Activated naive CD8-positive, alpha-beta T cell treated with anti-CD3 and anti-CD28 coated beads, Interleukin-2, amount 50 U/mL, for 24 hours (primary cell): Measurements from ENCODE around the gene ASCL1.

Experiments used
- ATAC-seq: fragments of 150-1000 bp; cut with Tn5 transposase; one replicate; pipeline ENCODE4 v1.10.0; 2021
- DNase-seq: peaks from one replicate; pipeline ENCODE4 v3.0.0; 2021
- H3K27ac Mint-ChIP-seq: one replicate; pipeline ENCODE4 v1.8.0; 2021; ENCODE audit warnings: mild to moderate bottlenecking, mixed read lengths
- H3K27me3 Mint-ChIP-seq: one replicate; pipeline ENCODE4 v1.8.0; 2021; ENCODE audit warnings: mixed read lengths
- H3K36me3 Mint-ChIP-seq: one replicate; pipeline ENCODE4 v1.8.0; 2021; ENCODE audit warnings: low read depth, mixed read lengths
- H3K4me1 Mint-ChIP-seq: one replicate; pipeline ENCODE4 v1.8.0; 2021; ENCODE audit warnings: mixed read lengths
- H3K4me3 Mint-ChIP-seq: one replicate; pipeline ENCODE4 v1.8.0; 2021; ENCODE audit warnings: mild to moderate bottlenecking, moderate library complexity, mixed read lengths
- H3K9me3 Mint-ChIP-seq: one replicate; pipeline ENCODE4 v1.8.0; 2021; ENCODE audit warnings: mixed read lengths

The ASCL1 gene

DNA sequence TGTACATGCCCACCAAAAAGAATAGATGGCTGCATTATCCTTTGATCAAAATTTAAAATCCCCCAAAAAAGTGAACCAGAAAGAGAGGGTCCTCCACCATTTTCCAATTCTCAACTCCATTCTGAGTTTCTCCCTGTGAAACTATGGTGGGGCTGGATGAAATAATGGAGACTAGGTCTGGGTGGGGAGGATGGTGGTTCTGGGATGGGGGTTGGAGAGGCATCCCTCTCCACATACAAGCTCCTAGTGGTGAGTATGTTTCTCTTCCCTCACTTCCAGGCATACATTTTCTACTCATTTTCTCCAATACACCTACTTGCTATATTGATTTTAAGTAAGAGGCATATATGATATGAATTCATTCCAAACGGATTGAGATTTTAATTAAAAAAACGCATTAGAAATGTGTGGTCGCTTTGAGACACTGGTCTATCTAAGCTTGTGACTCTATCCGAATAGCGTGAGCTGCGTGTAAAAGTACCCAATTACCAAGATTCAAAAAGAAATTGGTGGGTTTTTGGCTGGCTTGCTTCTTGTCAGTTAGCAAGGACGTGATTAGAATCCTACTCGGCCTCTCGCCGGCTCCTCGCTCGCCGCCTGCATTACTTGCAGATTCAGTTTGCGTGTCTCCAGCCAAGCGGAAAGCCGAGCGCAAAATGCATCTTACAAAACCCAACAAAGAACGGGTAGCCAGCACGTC, 3.4 kb downstream of the ASCL1 start:
- H3K27ac Mint-ChIP-seq, result no peak overlapping the region
- peaks cover 87% of the 10 kb centered on the region for H3K27me3 Mint-ChIP-seq
- peaks cover 36% of the 10 kb centered on the region for H3K4me1 Mint-ChIP-seq
- DNase-seq, result no peak
- H3K9me3 Mint-ChIP-seq, result peaks cover 7% of the 10 kb centered on the region
- H3K36me3 Mint-ChIP-seq, result peaks cover 7% of the 10 kb centered on the region
- no peak overlapping the region for H3K4me3 Mint-ChIP-seq
- ATAC-seq, result no peak

DNA sequence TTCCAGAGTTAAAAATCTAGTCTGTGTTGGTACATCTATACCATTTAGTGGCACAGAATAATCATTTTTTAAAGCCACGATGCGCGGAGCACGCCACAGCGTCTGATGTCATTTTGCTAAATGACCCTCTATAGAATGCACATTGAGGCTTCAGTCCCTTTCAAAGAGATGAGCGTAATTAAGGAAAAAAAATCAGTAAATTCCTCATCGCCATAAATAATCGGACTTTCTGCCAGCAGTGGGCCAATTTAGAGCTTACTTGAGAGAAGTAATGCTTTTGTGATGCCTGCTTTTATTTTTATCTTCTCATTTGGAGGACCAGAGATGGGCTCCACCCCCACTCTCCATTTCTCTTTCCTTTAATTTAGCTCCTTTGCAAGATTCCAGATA, 4.0 kb downstream of the ASCL1 start:
- H3K27me3 Mint-ChIP-seq, result peaks cover 90% of the 10 kb centered on the region

DNA sequence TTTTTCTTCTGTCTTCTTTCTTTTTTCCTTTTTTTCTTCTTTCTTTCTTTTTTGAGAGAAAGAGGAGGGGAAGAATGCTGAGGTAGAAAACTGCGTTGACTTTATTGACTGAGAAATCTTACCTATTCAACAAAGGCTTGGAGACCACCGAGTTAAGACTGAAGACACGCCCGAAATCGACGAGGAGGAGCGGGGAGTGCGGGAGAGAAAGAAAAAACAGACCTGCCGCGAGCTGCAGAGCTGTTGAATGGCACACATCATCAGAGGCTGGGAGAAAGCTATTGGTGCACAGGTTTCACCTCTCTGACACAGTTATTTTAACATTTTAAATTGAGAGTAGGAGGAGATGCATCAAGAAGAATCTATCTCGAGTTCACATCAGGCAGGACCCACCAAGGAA, 5.1 kb downstream of the ASCL1 start:
- peak overlapping the region; percentile 35 for H3K4me3 Mint-ChIP-seq
- no peak overlapping the region for H3K27ac Mint-ChIP-seq
- DNase-seq (no peak), ATAC-seq (peak; percentile 18)
- peaks cover 7% of the 10 kb centered on the region for H3K9me3 Mint-ChIP-seq
- peaks cover 91% of the 10 kb centered on the region for H3K27me3 Mint-ChIP-seq
- peaks cover 7% of the 10 kb centered on the region for H3K36me3 Mint-ChIP-seq
- peaks cover 30% of the 10 kb centered on the region for H3K4me1 Mint-ChIP-seq

More for the DNA sequence above, 4.0 kb downstream of the ASCL1 start:
- ATAC-seq, result no peak
- Mint-ChIP-seq H3K9me3 (peaks cover 7% of the 10 kb centered on the region), H3K36me3 (peaks cover 7% of the 10 kb centered on the region), H3K4me3 (peak overlapping the region; percentile 12), H3K4me1 (peaks cover 35% of the 10 kb centered on the region), H3K27ac (no peak overlapping the region)
- no peak for DNase-seq

DNA sequence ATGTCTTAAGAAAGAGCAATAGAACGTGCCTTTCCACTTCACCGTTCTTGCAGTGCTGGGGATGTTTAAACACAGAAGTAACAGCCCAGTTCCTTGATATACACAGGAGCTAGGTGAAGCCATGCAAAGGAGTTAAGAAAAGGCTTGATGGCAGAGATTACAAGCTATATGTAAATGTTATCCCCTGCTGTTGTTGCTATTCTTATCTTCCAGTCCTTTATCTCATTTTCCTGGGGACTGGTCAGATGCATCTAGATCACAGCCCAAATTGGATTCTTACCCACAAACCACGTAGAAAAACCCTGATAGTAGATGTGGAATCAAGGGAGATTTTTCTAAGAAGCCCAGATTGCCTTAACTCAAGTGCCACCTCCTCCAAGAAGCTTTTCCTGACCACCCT, 5.5 kb downstream of the ASCL1 start:
- Mint-ChIP-seq H3K4me3 (peak overlapping the region; percentile 35), H3K27me3 (peaks cover 91% of the 10 kb centered on the region), H3K27ac (no peak overlapping the region), H3K36me3 (peaks cover 7% of the 10 kb centered on the region), H3K9me3 (peaks cover 7% of the 10 kb centered on the region), H3K4me1 (peaks cover 26% of the 10 kb centered on the region)
- DNase-seq, result no peak
- ATAC-seq, result no peak

DNA sequence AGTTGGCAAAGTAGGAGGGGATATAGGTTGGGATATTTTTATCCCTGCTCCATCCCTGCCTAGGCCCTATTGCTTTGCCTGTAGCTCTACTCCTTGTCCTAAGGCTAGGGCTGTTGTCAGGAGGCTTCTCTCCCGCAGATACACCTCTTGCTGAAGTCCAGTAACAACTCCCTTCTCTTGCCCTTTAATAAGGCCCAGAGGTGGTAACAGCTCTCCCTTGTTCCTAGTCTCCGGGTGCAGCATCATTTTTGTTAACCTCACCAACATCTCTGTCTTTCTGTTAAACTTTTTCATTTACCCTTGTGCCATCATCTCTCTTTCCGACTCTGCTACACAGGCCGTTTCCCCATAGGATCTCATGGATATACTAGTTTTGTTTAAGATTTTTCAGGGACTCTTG, 6.3 kb downstream of the ASCL1 start:
- no peak overlapping the region for H3K27ac Mint-ChIP-seq
- peaks cover 25% of the 10 kb centered on the region for H3K4me1 Mint-ChIP-seq
- H3K36me3 Mint-ChIP-seq, result peaks cover 7% of the 10 kb centered on the region
- H3K4me3 Mint-ChIP-seq, result no peak overlapping the region
- ATAC-seq, result no peak
- DNase-seq, result no peak
- peaks cover 7% of the 10 kb centered on the region for H3K9me3 Mint-ChIP-seq
- peaks cover 93% of the 10 kb centered on the region for H3K27me3 Mint-ChIP-seq

DNA sequence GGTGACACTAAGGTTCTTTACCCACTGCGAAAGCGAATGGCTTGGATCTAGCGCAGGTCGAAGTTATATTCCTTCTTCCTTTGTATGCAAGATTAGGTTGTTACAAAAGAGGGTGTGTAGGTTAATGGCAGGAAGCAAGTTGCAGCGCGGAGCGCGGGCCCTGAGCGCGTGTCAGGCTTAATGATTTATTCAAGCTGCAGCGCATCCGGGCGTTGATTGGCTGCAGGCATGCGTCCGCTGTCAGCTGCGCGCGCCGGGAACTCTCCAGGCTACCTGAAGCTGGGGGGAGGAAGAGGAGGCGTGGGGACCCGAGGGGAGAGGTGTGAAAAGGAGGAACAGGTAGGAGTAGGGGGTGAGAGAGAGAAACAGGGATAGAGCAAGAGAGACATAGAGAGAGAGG, 7.4 kb downstream of the ASCL1 start:
- Mint-ChIP-seq H3K27me3 (peaks cover 88% of the 10 kb centered on the region), H3K36me3 (peaks cover 7% of the 10 kb centered on the region), H3K27ac (no peak overlapping the region), H3K9me3 (peaks cover 7% of the 10 kb centered on the region), H3K4me3 (peak overlapping the region; percentile 68), H3K4me1 (peaks cover 23% of the 10 kb centered on the region)
- DNase-seq, result no peak
- ATAC-seq, result no peak

DNA sequence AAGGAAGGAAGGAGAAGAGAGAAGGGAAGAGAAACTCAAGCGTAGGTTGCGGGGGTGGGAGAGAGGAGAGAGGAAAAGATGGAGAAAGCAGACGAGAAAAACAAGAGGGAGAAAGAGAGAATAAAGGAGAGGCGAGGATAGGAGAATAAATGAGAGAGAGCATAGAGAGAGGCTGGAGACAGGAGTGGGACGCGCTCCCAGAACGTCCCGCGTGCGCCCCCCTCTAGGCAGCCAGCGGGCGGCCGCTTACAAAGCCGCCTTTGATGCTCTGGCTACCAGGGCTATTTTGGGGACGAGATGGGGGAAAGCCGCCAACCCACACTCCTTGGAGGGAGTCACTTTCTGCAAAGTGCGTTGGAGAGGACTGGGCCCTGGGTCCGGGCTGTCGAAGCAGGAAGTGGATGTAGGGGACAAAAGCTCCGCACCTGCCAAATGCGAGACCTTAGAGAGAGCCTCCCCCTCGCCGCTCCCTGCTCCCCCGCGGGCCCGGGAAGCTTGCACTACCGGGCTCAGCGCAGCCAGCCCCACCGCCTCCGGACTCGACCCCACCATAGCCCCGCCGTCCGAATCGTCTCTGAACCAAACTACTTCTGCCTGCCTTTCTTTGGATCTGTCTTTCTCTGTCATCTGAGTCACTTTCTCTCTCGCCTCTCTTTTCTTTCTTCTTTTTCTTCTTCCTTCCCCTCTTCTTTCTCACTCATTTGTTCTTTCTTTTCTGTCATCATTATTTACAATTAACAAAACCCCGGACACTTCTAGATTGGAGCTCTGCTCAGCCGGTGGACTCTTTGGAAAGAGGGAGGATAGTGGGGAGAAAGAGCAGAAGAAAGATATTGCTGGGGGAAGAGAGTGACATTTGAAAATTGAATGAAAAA, 8.0 kb downstream of the ASCL1 start:
- Mint-ChIP-seq H3K4me1 (peaks cover 23% of the 10 kb centered on the region), H3K27me3 (peaks cover 88% of the 10 kb centered on the region), H3K4me3 (peak overlapping the region; percentile 68), H3K27ac (no peak overlapping the region), H3K36me3 (peaks cover 7% of the 10 kb centered on the region), H3K9me3 (peaks cover 7% of the 10 kb centered on the region)
- no peak for DNase-seq
- ATAC-seq, result no peak

DNA sequence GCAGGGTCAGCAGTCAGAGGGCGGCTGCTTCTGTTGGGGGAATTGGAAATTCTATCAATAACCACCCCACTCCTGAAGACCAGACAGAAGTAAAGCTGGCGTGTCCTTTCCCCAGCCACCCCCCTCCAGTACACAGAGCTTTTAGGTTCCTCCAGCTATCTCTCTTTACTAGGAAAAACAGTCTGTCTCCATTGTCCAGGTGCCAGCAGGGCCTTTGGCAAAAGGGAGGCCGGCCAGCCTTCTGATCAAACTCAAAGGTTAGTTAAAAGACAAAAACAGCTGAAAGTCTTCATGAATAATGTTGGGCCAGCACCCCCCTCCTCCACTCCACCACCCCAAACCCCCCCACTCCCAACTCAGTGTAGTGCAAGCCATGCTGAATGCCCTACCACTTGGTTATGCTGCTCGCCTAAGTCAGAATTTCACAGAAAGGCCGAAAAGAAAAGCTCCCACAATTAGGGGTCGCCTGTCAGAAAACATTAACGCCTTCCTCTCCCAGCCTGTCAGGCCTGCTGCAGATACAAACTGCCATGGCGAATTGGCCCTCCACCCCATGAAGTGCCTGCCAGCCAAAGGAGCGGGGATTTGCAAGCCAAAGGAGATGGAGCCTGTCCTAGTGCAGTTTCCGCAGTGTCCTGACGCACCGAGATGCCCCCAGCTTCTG, 8.9 kb downstream of the ASCL1 start:
- DNase-seq (no peak), ATAC-seq (no peak)
- Mint-ChIP-seq H3K27ac (no peak overlapping the region), H3K9me3 (peaks cover 7% of the 10 kb centered on the region), H3K36me3 (peaks cover 7% of the 10 kb centered on the region), H3K27me3 (peaks cover 79% of the 10 kb centered on the region), H3K4me1 (peaks cover 23% of the 10 kb centered on the region), H3K4me3 (no peak overlapping the region)

DNA sequence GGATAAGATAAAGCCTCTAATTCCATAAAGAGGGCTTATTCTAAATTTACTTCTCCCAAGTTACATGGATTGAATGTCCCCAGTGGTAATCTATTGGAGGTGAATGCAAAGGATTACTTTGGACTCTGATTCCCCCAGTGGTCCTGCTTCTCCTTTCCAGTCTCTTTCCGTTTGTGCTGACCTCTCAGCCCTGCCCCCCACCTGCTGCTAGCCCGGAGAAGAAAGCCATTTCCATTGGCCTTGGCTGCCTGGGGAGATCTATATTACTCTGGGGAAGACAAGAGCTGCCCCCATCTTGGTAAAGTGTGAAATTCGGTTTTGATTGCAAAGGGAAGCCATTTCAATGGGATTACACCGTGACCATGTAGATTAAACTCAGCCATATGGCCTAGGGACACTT, 13.3 kb downstream of the ASCL1 start:
- Mint-ChIP-seq H3K4me1 (peaks cover 1% of the 10 kb centered on the region), H3K27me3 (peaks cover 48% of the 10 kb centered on the region), H3K4me3 (no peak overlapping the region), H3K27ac (no peak overlapping the region), H3K9me3 (no peaks in the 10 kb centered on the region), H3K36me3 (peaks cover under 1% of the 10 kb centered on the region)
- no peak for ATAC-seq
- no peak for DNase-seq

DNA sequence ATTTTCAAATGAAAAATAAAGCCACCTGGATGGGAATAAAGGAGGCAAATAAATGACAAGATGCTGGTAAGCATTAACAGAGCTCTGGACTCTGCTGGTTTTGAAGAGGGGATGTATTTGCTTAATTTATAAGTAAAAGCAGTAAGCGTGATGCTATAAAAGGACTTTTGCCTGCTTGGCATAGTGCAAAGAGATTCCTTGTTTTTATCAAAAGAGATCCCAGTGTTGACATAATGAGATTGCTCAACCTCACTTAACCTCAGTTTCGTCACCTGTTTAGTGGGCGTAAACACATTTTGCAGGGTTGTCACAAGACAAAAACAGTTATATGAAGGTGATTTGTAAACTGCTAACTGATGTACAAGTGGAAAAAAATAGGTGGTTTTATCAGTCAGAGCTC, 13.8 kb downstream of the ASCL1 start:
- no peaks in the 10 kb centered on the region for H3K9me3 Mint-ChIP-seq
- no peak overlapping the region for H3K4me3 Mint-ChIP-seq
- no peak overlapping the region for H3K27ac Mint-ChIP-seq
- H3K27me3 Mint-ChIP-seq, result peaks cover 44% of the 10 kb centered on the region
- H3K4me1 Mint-ChIP-seq, result no peaks in the 10 kb centered on the region
- no peaks in the 10 kb centered on the region for H3K36me3 Mint-ChIP-seq
- no peak for ATAC-seq
- no peak for DNase-seq

DNA sequence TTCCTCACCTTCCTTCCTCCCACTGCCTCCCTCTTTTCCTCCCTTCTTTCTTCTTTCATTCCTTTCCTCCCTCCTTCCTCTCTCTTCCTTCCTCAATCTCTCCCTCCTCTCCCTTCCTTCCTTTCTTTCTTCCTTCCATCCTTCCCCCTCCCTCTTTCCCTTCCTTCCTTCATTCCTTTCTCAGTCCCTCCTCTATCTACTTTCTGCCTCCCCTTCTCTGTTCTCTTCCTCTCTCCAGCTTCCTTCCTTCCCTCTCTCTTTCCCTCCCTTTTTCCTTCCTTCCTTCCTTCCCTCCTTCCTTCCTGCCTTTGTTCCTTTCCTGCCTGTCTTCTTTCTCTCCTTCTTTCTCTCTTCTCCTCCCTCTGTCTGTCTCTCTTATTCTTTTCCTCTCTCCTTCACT, 16.1 kb downstream of the ASCL1 start:
- peaks cover 21% of the 10 kb centered on the region for H3K27me3 Mint-ChIP-seq
- DNase-seq (no peak), ATAC-seq (no peak)
- no peaks in the 10 kb centered on the region for H3K9me3 Mint-ChIP-seq
- H3K27ac Mint-ChIP-seq, result no peak overlapping the region
- no peaks in the 10 kb centered on the region for H3K4me1 Mint-ChIP-seq
- H3K4me3 Mint-ChIP-seq, result no peak overlapping the region
- no peaks in the 10 kb centered on the region for H3K36me3 Mint-ChIP-seq

DNA sequence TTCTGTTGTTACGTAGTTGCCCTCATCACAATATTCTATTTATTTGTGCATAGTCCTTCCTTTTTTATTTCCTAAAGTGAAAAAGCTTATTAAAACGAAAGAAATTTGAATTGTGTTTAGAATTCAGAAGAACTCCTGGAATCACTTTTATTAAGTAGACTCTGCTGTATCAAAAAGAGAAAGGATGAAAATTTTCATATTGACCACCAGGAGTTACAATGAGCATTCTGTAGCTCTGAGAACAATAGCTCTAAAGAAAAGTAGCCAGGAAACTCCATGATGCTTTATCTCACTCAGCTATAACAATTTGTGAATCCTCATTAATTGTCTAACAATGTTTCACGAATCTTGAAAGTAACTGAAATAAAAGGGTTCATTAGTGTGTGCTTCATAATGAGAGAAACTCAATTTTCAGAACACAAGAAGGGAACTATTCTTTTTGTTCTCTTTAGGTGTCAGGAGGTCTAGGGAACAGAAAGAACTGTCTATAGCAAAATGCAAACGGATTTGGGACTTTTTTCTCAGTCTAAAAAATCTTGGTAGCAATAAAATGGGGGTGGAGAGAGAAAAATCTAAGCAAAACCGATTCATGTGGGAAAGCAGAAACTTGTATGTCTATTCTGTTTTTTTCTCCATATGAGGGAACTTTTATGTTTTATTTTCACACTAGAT, 19.3 kb downstream of the ASCL1 start:
- ATAC-seq (no peak), DNase-seq (no peak)
- Mint-ChIP-seq H3K4me3 (no peak overlapping the region), H3K27me3 (peaks cover 11% of the 10 kb centered on the region), H3K4me1 (no peaks in the 10 kb centered on the region), H3K36me3 (no peaks in the 10 kb centered on the region), H3K9me3 (no peaks in the 10 kb centered on the region), H3K27ac (no peak overlapping the region)

DNA sequence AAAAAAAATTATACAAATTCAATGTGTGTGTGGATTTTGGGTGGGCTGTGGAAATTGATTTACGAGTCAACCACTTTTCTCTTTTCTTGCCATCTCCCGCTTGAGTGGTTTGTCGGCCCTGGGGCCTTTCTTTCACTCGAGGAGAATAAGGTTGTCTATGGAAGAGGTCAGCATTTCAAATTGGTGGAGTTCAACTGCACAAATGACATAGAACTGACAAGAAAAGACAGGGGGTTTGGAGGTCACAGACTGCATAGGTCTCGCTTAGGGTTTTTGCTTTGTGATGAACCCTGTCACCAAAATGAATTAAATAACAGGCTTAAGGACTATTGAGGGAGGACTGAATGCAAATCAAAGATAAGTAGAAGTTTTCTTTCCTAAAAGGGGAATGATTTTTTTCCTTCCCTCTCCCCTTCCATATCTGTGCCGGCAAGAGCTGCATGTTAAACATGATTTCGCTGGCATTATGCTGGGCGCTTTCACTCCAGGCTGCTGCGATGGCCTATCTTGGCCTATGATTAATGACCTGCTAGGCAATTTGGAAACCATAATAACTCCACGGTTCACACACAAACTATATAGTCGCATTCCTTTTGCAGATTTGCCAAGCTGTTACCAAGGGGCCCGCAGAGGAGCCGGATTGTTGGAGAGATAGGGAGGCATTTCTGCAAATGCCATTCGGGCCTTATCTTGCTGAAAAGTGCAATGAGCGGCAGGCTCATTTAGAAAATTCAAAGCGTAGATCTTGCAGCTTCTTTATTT, 20.7 kb downstream of the ASCL1 start:
- Mint-ChIP-seq H3K27ac (no peak overlapping the region), H3K36me3 (no peaks in the 10 kb centered on the region), H3K4me1 (no peaks in the 10 kb centered on the region), H3K4me3 (no peak overlapping the region), H3K27me3 (peaks cover 10% of the 10 kb centered on the region), H3K9me3 (no peaks in the 10 kb centered on the region)
- no peak for DNase-seq
- no peak for ATAC-seq

DNA sequence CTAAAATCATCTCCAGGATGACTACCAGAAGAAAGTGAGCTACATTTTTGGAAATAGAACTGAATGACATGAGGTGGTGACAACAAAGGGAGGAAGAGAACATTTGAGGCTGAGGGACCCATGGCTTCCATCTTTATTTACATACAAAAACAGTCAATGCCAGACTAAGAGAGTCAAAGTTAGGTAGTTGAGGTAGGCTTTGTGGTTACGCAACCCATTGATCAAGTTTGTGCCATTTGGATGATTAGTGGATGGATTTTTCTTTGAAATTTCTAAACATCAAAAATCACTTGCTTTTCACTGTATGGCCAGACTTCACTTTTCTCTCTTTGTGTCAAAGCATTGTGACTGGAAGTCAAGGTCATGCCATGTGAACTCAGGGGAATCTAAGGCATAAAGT, 22.9 kb downstream of the ASCL1 start:
- no peak for ATAC-seq
- DNase-seq, result no peak
- H3K9me3 Mint-ChIP-seq, result no peaks in the 10 kb centered on the region
- no peaks in the 10 kb centered on the region for H3K36me3 Mint-ChIP-seq
- peaks cover 7% of the 10 kb centered on the region for H3K27me3 Mint-ChIP-seq
- H3K27ac Mint-ChIP-seq, result no peak overlapping the region
- no peak overlapping the region for H3K4me3 Mint-ChIP-seq
- H3K4me1 Mint-ChIP-seq, result no peaks in the 10 kb centered on the region
